ENCODE data around the gene HIRIP3.

- TF ChIP-seq POLR2A (IDR thresholded peaks at IDR 0.05; ENCODE audit: low read length) (no peak), GATA1 (IDR thresholded peaks at IDR 0.05; ENCODE audit: low read depth, low read length) (no peak)
These were observed 12.6 kb downstream of the HIRIP3 start for GRCh38 chr16:29982560-29983419.

Measured in erythroblast (primary cell).